ENCODE results near the gene NBAS. TPM values are rescaled to one million over a fixed set of nuclear protein-coding genes. Genes with fewer than 3 reads are reported as not detected.

Gene NBAS
- total and polyA plus RNA-seq, 2 of the 4 experiments (the other 2 are of a cell fraction), result 22.3 to 105 TPM

DNA sequence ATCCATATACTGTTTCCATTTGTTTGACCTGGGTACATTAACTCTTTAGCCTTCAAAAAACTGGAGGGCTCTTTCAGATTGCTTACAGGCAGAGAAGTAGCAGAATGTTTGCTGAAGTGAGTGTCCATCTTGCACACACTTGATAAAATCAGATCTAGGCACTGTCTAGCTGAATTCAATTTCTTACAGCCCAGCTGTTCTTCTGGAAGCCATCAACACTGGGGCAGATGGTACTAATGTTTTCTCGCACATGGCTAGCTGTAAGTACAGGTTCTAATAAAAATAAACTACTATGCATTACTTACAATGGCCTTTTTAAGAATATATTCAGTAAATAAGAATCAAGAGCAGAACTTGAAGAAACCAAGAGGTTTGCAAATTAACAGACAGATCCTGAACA, 175.9 kb downstream of the NBAS start:
- TF ChIP-seq RFX5 (IDR thresholded peaks at IDR 0.05; ENCODE audit: low read depth, low read length) (no peak), CHD1 (IDR thresholded peaks at IDR 0.05; ENCODE audit: low read depth, low read length) (no peak), MAFK (IDR thresholded peaks at IDR 0.05; ENCODE audit: low read depth, low read length) (no peak), NFE2L2 (IDR thresholded peaks at IDR 0.05; ENCODE audit: low read depth, low read length) (no peak), MXI1 (IDR thresholded peaks at IDR 0.05; ENCODE audit: borderline replicate concordance, low read depth, low read length) (no peak), RAD21 (IDR thresholded peaks at IDR 0.05; ENCODE audit: low read length) (no peak), SMC3 (IDR thresholded peaks at IDR 0.05; ENCODE audit: low read depth, low read length) (no peak), POLR2A (IDR thresholded peaks at IDR 0.05; ENCODE audit: low read depth, low read length) (no peak), BHLHE40 (IDR thresholded peaks at IDR 0.05; ENCODE audit: low read depth, low read length) (no peak), MAZ (IDR thresholded peaks at IDR 0.05; ENCODE audit: borderline replicate concordance, low read depth, low read length) (no peak)
- TF ChIP-seq, protein P1, sequence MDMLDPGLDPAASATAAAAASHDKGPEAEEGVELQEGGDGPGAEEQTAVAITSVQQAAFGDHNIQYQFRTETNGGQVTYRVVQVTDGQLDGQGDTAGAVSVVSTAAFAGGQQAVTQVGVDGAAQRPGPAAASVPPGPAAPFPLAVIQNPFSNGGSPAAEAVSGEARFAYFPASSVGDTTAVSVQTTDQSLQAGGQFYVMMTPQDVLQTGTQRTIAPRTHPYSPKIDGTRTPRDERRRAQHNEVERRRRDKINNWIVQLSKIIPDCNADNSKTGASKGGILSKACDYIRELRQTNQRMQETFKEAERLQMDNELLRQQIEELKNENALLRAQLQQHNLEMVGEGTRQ (IDR thresholded peaks at IDR 0.05; ENCODE audit: low read depth, low read length), result no peak
- TF ChIP-seq, protein P2, sequence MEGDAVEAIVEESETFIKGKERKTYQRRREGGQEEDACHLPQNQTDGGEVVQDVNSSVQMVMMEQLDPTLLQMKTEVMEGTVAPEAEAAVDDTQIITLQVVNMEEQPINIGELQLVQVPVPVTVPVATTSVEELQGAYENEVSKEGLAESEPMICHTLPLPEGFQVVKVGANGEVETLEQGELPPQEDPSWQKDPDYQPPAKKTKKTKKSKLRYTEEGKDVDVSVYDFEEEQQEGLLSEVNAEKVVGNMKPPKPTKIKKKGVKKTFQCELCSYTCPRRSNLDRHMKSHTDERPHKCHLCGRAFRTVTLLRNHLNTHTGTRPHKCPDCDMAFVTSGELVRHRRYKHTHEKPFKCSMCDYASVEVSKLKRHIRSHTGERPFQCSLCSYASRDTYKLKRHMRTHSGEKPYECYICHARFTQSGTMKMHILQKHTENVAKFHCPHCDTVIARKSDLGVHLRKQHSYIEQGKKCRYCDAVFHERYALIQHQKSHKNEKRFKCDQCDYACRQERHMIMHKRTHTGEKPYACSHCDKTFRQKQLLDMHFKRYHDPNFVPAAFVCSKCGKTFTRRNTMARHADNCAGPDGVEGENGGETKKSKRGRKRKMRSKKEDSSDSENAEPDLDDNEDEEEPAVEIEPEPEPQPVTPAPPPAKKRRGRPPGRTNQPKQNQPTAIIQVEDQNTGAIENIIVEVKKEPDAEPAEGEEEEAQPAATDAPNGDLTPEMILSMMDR (conservative IDR thresholded peaks at IDR 0.05; ENCODE audit: low read depth, low read length), result no peak
- TF ChIP-seq, protein P3, sequence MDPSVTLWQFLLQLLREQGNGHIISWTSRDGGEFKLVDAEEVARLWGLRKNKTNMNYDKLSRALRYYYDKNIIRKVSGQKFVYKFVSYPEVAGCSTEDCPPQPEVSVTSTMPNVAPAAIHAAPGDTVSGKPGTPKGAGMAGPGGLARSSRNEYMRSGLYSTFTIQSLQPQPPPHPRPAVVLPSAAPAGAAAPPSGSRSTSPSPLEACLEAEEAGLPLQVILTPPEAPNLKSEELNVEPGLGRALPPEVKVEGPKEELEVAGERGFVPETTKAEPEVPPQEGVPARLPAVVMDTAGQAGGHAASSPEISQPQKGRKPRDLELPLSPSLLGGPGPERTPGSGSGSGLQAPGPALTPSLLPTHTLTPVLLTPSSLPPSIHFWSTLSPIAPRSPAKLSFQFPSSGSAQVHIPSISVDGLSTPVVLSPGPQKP (IDR thresholded peaks at IDR 0.05; ENCODE audit: borderline replicate concordance, low read depth, low read length), result no peak
- Histone ChIP-seq H3K36me3 (ENCODE audit: control insufficient read depth, insufficient read depth, low read length) (peaks cover 10% of the 10 kb centered on the region), H4K20me1 (ENCODE audit: insufficient read depth, low read length) (no peaks in the 10 kb centered on the region), H3K79me1 (ENCODE audit: low read depth in 1 of 2, low read length in 2 of 2) (no peaks in the 10 kb centered on the region; a peak in 1 of 4 replicates), H2AK9ac (replicated peaks; ENCODE audit: low read depth, low read length, poor library complexity) (no peak overlapping the region), H3K18ac (ENCODE audit: low read depth, low read length) (no peak overlapping the region), H2BK120ac (ENCODE audit: low read depth, low read length) (no peak overlapping the region), H3K14ac (replicated peaks; ENCODE audit: low read depth, low read length) (no peak overlapping the region), H3K4me2 (ENCODE audit: low read depth, low read length) (no peak overlapping the region), H2AFZ (replicated peaks; ENCODE audit: low read length, poor library complexity) (no peak overlapping the region), H3K9me1 (ENCODE audit: insufficient read depth, low read length) (no peaks in the 10 kb centered on the region), H2BK15ac (ENCODE audit: low read depth, low read length) (no peak overlapping the region), H3K4ac (ENCODE audit: low read depth, low read length) (no peak overlapping the region), H3K4me3 (ENCODE audit: insufficient read depth, low read depth, low read length) (no peak overlapping the region), H3K9ac (ENCODE audit: low read depth, low read length) (no peak overlapping the region), H2BK20ac (ENCODE audit: low read depth, low read length) (no peak overlapping the region), H4K91ac (ENCODE audit: insufficient read depth, low read depth, low read length) (no peak overlapping the region), H3K27ac (ENCODE audit: insufficient read depth, low read length) (no peak overlapping the region), H3K9me3 (ENCODE audit: control insufficient read depth, insufficient read depth, low read length) (no peaks in the 10 kb centered on the region), H4K5ac (ENCODE audit: low read depth, low read length) (no peak overlapping the region), H4K8ac (ENCODE audit: low read depth in 2 of 2, low read length in 2 of 2) (no peak overlapping the region), H3K4me1 (ENCODE audit: control insufficient read depth, insufficient read depth, low read length) (no peaks in the 10 kb centered on the region), H2BK5ac (ENCODE audit: low read depth, low read length, poor library complexity, severe bottlenecking) (no peak overlapping the region), H2AK5ac (ENCODE audit: low read depth, low read length) (no peak overlapping the region), H3K56ac (ENCODE audit: extremely low read depth, insufficient read depth, low read length) (no peak overlapping the region), H3K23ac (ENCODE audit: low read depth, low read length) (no peak overlapping the region), H3K27me3 (ENCODE audit: control insufficient read depth, insufficient read depth, low read length) (no peaks in the 10 kb centered on the region)
- intact Hi-C loops (cut with micrococcal nuclease) (no loop called here), in situ Hi-C loops (cut with MboI; ENCODE audit: low sequenced_read_pairs) (no loop called here), dilution Hi-C loops (cut with HindIII; ENCODE audit: low sequenced_read_pairs, unreplicated experiment) (no loop called here)
- no peak for ATAC-seq (ENCODE audit: low read depth)
- CTCF ChIA-PET, result no interaction called here
- no TSS peak for BruUV-seq (replicated peaks)
- POLR2A ChIA-PET (ENCODE audit: unreplicated experiment), result no interaction called here
- WGBS, 2 experiments (ENCODE audit: extremely low coverage in 2 of 2, insufficient read length in 1 of 2), result no CpG with 5 or more reads among the region's 1 CpG
- DNase-seq, result no peak

All from IMR-90 (cell line).